GM10266 (cell line): ENCODE results near the gene PSIP1.

Source experiments
- DNase-seq: peaks from one replicate; pipeline ENCODE4 v3.0.0; 2012; ENCODE audit errors: extremely low spot score
- TF ChIP-seq, protein P1 (sequence below): IDR thresholded peaks from 2 replicates; pipeline ENCODE4 v1.5.1; 2012; ENCODE audit warnings: mild to moderate bottlenecking, low read depth; ENCODE audit not compliant: control insufficient read depth, insufficient read depth; ENCODE audit errors: missing control alignments

The PSIP1 gene

DNA sequence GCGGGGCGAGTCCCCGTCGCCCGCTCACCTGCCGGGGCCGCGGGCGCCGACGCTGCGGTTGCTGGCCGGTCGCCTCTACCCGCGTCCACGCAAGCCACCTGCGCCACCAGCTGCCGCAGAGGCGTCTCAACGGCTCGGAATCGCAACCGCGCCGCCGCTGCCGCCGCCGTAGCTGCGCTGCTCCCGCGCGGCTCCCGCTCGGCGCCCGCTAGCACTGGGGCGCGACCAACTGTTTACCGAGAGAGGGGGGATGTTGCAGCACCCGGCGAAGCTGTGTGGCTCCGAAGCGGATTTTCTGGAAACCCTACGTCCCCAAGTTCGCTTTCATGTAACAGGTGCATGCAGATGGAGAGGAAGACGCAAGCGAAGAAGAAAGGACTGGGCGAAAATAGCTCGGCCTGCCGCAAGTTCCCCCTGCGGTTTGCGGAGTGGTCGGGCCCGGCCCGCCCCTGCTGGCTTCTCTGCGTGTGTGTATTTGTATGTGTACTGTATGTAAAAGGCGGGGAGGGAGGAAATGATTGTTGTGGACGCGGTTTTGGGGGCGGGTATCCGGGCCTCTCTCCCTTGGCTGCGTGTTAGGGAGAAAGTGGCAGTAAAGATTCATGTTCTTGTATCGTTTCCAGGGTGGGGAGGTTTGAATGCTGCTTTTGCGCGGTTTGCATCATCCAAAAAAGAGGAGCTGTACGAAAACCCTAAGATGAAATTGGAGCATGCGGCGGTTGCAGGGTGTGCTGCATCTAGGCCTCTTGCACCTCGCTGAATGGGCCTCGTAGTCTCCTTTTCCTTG lies at the start of gene PSIP1:
Gene PSIP1 (minus strand): TSS at position 182 of the 787 bp plus-strand sequence. CDS start 782 bp downstream, outside the sequence.
- TF ChIP-seq, protein P1, sequence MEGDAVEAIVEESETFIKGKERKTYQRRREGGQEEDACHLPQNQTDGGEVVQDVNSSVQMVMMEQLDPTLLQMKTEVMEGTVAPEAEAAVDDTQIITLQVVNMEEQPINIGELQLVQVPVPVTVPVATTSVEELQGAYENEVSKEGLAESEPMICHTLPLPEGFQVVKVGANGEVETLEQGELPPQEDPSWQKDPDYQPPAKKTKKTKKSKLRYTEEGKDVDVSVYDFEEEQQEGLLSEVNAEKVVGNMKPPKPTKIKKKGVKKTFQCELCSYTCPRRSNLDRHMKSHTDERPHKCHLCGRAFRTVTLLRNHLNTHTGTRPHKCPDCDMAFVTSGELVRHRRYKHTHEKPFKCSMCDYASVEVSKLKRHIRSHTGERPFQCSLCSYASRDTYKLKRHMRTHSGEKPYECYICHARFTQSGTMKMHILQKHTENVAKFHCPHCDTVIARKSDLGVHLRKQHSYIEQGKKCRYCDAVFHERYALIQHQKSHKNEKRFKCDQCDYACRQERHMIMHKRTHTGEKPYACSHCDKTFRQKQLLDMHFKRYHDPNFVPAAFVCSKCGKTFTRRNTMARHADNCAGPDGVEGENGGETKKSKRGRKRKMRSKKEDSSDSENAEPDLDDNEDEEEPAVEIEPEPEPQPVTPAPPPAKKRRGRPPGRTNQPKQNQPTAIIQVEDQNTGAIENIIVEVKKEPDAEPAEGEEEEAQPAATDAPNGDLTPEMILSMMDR: no peak
- DNase-seq: peak; percentile 87

DNA sequence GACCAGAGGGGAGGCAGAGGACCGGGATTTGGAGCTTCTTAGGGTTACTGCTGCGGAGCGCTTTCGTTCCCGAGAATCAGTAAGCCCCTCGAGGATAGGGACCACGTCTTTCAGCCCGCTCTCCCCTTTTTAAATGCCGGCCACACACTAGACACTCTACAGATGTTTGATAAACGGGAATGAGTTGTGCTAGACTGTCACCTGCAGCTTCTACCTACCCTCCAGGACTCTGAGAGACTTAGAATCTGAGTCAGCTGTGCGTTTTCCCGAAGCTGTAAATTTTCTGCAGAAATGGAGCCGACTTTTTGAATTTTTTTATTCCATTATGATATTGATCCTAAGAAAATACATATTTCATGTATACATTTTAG lies 42.7 kb upstream of the PSIP1 start:
- TF ChIP-seq, protein P1: no peak
- no peak for DNase-seq

DNA sequence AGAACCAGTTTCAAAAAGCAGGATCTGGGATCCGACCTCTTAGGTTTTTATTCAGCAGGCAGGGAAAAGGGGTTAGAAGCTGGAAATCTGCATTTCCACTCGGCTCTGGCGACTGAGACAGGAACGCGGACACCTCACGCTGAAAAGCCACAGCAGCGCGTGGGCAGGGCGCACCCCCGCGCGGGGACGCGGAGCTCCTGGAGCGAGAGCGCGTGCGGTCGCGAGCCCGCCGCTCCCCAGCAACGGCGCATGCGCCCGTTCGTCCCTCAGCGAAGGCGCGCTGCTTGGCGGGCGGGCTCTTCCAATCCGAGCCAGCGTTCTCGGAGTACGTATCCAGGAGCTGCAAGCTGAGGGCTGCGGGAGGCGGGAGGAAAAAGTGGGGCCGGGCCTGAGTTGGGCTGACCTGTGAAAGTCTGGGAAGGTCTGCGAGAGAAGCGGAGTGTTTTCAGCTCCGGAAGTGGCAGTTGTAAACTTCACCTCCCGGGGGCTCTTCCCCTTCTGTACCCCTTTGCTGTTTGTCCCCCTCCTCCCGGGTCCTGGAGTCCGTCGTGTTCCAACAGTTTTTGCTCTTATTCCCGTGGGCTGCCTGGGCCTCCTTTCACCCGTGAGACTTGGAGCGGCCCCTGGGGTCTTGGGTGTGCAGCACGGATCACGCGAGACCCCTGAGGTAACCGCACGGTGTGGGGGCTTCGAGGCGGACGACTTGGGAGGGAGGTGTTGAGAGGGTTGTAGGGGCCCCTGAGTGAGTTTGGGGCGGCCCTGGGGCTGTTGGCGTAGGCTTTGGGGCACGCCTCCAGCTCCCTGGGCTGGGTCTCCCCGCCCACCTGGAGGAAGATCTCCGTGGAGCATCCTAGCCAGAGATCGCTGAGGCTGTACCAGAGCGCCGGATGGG lies 42.1 kb upstream of the PSIP1 start, which contains the start of gene CCDC171:
Gene CCDC171 (plus strand): TSS at position 408 of the 892 bp plus-strand sequence. CDS start 11,046 bp downstream, outside the sequence.
- DNase-seq: peak; percentile 92
- TF ChIP-seq, protein P1: no peak

DNA sequence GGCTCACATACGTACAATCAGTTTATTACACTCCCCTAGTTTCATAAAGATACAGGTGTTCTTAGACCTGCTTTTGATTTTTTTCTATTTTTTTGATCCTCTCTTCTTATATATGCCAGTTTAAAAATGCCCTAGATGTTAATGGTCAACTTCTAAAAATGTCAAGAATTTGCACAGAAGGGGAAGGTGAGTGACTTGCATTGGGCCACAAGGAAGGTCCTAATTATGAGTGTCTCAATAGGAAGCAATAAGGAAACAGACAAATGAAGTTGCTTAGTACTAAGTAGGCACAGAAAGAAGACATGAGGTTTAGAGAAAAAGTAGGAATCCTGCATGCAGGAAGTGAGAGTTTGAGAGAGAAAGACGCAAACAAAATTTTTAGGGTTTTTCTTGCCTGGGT lies 38.8 kb upstream of the PSIP1 start:
- TF ChIP-seq, protein P1: no peak
- no peak for DNase-seq

DNA sequence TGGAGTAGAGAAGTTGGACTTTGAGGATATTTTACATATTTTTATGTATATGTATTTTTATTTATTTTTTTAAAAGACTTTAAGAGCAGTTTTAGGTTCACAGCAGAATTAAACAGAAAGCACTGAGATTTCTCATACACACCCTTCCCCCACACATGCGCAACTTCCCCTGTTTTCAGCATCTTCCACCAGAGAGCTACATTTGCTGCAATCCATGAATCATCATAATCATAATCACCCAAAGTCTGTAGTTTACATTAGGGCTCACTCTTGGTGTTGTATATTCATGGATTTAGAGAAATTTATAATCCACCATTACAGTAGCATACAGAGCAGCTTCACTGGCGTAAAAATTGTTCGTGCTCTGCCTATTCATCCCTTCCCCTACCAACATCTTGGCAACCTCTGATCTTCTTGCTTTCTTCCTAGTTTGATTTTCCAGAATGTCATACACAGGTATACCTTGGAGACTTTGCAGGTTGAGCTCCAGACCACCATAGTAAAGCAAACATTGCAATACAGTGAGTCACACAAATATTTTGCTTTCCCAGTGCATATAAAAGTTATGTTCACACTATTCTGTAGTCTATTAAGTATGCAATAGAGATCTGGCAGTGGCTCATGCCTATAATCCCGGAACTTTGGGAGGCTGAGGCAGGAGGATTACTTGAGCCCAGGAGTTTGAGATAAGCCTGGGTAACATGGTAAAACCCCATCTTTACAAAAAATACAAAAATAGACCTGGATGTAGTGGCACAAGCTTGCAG lies 32.5 kb upstream of the PSIP1 start:
- TF ChIP-seq, protein P1: no peak
- DNase-seq: no peak

DNA sequence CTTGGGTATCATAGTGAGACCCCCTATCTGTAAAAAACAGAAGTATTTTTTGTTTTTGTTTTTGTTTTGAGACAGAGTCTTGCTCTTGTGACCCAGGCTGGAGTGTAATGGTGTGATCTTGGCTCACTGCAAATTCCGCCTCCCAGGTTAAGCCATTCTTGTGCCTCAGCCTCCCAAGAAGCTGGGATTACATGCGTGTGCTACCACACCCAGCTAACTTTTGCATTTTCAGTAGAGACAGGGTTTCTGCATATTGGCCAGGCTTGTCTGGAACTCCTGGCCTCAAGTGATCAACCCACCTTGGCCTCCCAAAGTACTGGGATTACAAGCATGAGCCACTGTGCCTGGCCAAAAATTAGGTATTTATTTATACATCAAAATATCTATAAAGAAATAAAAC lies 31.9 kb upstream of the PSIP1 start:
- no peak for DNase-seq
- TF ChIP-seq, protein P1: no peak
